ENCODE data around the gene CPNE8. TPM values are rescaled to one million over a fixed set of nuclear protein-coding genes. Genes with fewer than 3 reads are reported as not detected.

Gene CPNE8
- total and polyA plus RNA-seq, 10 of the 15 experiments (the other 5 are each of a cell fraction or from before 2014, with no cell fraction given), result 11.3 to 38.4 (median 18.9) TPM

- TF ChIP-seq, protein P1, sequence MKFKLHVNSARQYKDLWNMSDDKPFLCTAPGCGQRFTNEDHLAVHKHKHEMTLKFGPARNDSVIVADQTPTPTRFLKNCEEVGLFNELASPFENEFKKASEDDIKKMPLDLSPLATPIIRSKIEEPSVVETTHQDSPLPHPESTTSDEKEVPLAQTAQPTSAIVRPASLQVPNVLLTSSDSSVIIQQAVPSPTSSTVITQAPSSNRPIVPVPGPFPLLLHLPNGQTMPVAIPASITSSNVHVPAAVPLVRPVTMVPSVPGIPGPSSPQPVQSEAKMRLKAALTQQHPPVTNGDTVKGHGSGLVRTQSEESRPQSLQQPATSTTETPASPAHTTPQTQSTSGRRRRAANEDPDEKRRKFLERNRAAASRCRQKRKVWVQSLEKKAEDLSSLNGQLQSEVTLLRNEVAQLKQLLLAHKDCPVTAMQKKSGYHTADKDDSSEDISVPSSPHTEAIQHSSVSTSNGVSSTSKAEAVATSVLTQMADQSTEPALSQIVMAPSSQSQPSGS (IDR thresholded peaks at IDR 0.05; ENCODE audit: low read length), result peak; percentile 81
Measured at GRCh38 chr12:38775457-38775856, 129.9 kb downstream of the CPNE8 start (continued).

- TF ChIP-seq SMC3 (IDR thresholded peaks at IDR 0.05; ENCODE audit: borderline replicate concordance, low read length), result no peak
- RAD21 ChIA-PET (ENCODE audit: unreplicated experiment), result interaction anchor here (0.9 to 4.3 kb wide), 16 partner anchors 10 to 421 kb away, joined by 3 to 35 read pairs (median 4); partner anchors contain the start of gene CPNE8
- WGBS (ENCODE audit: insufficient coverage, insufficient replicate concordance, low lambda C conversion rate, missing lambda C conversion rate), result 44% methylated on average over 2 of the region's 2 CpGs
- H3K9me3 ChIP-seq (replicated peaks; ENCODE audit: control insufficient read depth, insufficient read depth, low read length), result no peaks in the 10 kb centered on the region; the same call in 1 of the 3 replicates
- H3K4me3 ChIP-seq, result no peak overlapping the region
- peaks cover 0 to 3% of the 10 kb centered on the region in 2 experiments; a peak in 1 of 4 replicates for H3K36me3 ChIP-seq (ENCODE audit: control insufficient read depth in 2 of 2, insufficient read depth in 2 of 2, low read length in 1 of 2)
- intact Hi-C loops (cut with micrococcal nuclease; ENCODE audit: unreplicated experiment), result no loop called here
- FAIRE-seq, result no peak
- no peak for DNase-seq (ENCODE audit: low read depth, low spot score)
- SMC1A ChIA-PET (ENCODE audit: uncharacterized antibody, unreplicated experiment), result interaction anchor here (0.6 to 2.7 kb wide), 17 partner anchors 9 to 137 kb away, joined by 3 to 24 read pairs (median 4); partner anchors contain the start of gene CPNE8
- no peak overlapping the region for H3K4me2 ChIP-seq (ENCODE audit: control insufficient read depth, insufficient read depth)
- peak overlapping the region; percentile 75; the same call in 1 of the 2 replicates for H3K27ac ChIP-seq (ENCODE audit: control insufficient read depth, insufficient read depth)
- in situ Hi-C loops (cut with MboI), result no loop called here
- POLR2A ChIA-PET, result interaction anchor here (0.9 to 2.7 kb wide), 7 partner anchors 17 to 133 kb away, joined by 3 to 18 read pairs (median 3); partner anchors contain the start of gene CPNE8
- no peak overlapping the region for H2AFZ ChIP-seq (ENCODE audit: control insufficient read depth, low read depth, low read length)
- CTCF ChIA-PET, result interaction anchor here (0.7 to 2.5 kb wide), 8 partner anchors 11 to 133 kb away, joined by 3 to 26 read pairs (median 4); partner anchors contain the start of gene CPNE8
- H3K4me1 ChIP-seq (ENCODE audit: control insufficient read depth, insufficient read depth, low read length), result peaks cover 11% of the 10 kb centered on the region; the same call in 1 of the 2 replicates
- no peak overlapping the region for H3K9ac ChIP-seq (ENCODE audit: control insufficient read depth, insufficient read depth, low read length)
- no peaks in the 10 kb centered on the region for H4K20me1 ChIP-seq (ENCODE audit: control insufficient read depth, insufficient read depth)
- no peaks in the 10 kb centered on the region; the same call in 1 of the 2 replicates for H3K79me2 ChIP-seq (ENCODE audit: control insufficient read depth, insufficient read depth, low read length)
- BruUV-seq (replicated peaks), result no TSS peak
- no peak for ATAC-seq
- H3K27me3 ChIP-seq (replicated peaks in 1 of 2; ENCODE audit: control insufficient read depth in 2 of 2, insufficient read depth in 2 of 2, low read length in 1 of 2), result no peaks in the 10 kb centered on the region
Measured at GRCh38 chr12:38772437-38772836, 133.0 kb downstream of the CPNE8 start.
